ENCODE data around the gene MDFIC. TPM values are rescaled to one million over a fixed set of nuclear protein-coding genes. Genes with fewer than 3 reads are reported as not detected.

Gene MDFIC
- total RNA-seq, 1 donor from 2014 or later = 24.8 TPM

- H3K4me3 ChIP-seq (ENCODE audit: low read depth, low read length) = no peak overlapping the region
- no peak for TF ChIP-seq CTCF (conservative IDR thresholded peaks at IDR 0.05; ENCODE audit: low read depth, low read length)
Measured at GRCh38 chr7:114931656-114932011, 9.7 kb downstream of the MDFIC start.

GRCh38 chr7:114932991-114933390 lies 11.1 kb downstream of the MDFIC start:
- no peak overlapping the region for H3K4me3 ChIP-seq (ENCODE audit: low read depth, low read length)
- DNase-seq (ENCODE audit: low read depth) = no peak
- TF ChIP-seq CTCF (conservative IDR thresholded peaks at IDR 0.05; ENCODE audit: low read depth, low read length) = no peak

More at GRCh38 chr7:114931656-114932011, 9.7 kb downstream of the MDFIC start:
- no peak for DNase-seq (ENCODE audit: low read depth)

GRCh38 chr7:114933658-114934057 lies 11.8 kb downstream of the MDFIC start:
- no peak overlapping the region for H3K4me3 ChIP-seq (ENCODE audit: low read depth, low read length)
- no peak for DNase-seq (ENCODE audit: low read depth)
- TF ChIP-seq CTCF (conservative IDR thresholded peaks at IDR 0.05; ENCODE audit: low read depth, low read length) = no peak

- no peak for TF ChIP-seq CTCF (conservative IDR thresholded peaks at IDR 0.05; ENCODE audit: low read depth, low read length)
- no peak for DNase-seq (ENCODE audit: low read depth)
- no peak overlapping the region for H3K4me3 ChIP-seq (ENCODE audit: low read depth, low read length)
Measured at GRCh38 chr7:114934086-114934485, 12.2 kb downstream of the MDFIC start.

- no peak overlapping the region for H3K4me3 ChIP-seq (ENCODE audit: low read depth, low read length)
- TF ChIP-seq CTCF (conservative IDR thresholded peaks at IDR 0.05; ENCODE audit: low read depth, low read length) = no peak
- no peak for DNase-seq (ENCODE audit: low read depth)
Measured at GRCh38 chr7:114934713-114935112, 12.8 kb downstream of the MDFIC start.

- no peak for TF ChIP-seq CTCF (conservative IDR thresholded peaks at IDR 0.05; ENCODE audit: low read depth, low read length)
- no peak overlapping the region for H3K4me3 ChIP-seq (ENCODE audit: low read depth, low read length)
- DNase-seq (ENCODE audit: low read depth) = no peak
Measured at GRCh38 chr7:114936471-114936870, 14.6 kb downstream of the MDFIC start.

GRCh38 chr7:114937446-114937845 lies 15.6 kb downstream of the MDFIC start:
- H3K4me3 ChIP-seq (ENCODE audit: low read depth, low read length) = no peak overlapping the region
- no peak for TF ChIP-seq CTCF (conservative IDR thresholded peaks at IDR 0.05; ENCODE audit: low read depth, low read length)
- DNase-seq (ENCODE audit: low read depth) = no peak
